NCI-H526 (cell line): Measurements from ENCODE around the gene SMG6.
"Not testable (repeated sequence)": the region's sequence is repeated elsewhere in the genome, so short reads cannot be mapped to it uniquely, and the experiment has no call there.

ENCODE experiments used
- DNase-seq, 2 experiments: peaks; one replicate each; lab custom pipeline; 2025; lab: John Stamatoyannopoulos, UW

Gene SMG6

DNA sequence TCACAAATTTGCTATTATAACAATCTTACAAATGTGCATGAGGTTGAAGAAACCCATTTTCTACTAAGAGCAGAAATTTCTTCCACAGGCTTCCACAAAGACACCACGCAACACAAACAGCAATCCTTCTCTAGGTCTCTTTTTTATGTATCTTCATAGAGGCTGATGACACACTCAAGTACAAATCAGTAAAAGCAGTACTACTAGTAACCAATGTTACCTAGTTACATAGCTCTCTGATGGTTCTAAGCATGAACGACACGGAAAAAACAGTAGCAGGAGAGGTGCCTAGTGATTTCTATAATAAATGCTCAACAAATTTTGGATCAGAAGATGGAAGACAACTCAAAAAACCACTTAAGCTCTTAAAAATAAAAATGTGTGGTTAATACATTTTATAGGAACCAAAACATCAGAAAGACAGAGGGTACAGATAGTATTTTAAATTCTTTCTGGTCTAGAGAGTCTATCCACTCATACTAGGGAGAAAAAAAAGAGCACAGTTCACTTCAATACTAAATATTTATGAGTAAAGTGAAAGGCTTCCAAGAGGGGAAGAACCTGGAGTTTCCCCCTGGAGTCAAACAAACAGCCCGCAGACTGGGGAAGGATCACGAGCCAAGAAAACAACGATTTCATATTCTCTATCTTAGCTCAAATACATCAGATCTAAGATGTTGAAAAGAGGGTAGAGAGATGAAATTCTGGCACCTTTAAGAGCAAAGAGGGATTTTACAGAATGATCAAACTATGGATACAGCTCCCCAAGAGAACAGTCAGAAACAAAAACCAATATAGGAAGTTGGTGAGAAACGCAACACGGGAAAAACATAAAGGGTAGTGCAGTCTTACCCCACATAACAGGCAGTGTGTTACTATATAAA, 40.2 kb downstream of the SMG6 start:
- DNase-seq = no peak

DNA sequence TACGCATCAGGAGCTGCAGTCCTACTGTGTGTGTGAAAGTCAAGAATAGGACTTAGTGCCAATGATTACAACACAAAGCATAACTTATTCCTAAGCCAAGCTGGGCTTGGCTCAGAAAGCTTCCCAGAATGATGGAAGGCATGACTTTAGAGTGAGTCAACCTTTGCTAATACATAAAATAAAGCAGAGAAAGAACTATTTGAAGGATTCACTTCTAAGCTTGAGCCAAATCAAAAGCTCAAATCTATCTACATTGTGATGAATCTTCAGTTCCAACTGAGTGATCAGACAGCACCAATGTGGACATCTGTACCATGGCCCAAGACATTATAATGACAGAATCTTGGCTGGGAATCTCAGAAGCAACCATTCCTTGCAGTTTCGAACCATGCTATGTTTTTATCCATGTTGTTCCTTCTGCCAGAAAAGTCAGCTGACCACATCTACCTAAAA, 41.4 kb downstream of the SMG6 start:
- DNase-seq = no peak

DNA sequence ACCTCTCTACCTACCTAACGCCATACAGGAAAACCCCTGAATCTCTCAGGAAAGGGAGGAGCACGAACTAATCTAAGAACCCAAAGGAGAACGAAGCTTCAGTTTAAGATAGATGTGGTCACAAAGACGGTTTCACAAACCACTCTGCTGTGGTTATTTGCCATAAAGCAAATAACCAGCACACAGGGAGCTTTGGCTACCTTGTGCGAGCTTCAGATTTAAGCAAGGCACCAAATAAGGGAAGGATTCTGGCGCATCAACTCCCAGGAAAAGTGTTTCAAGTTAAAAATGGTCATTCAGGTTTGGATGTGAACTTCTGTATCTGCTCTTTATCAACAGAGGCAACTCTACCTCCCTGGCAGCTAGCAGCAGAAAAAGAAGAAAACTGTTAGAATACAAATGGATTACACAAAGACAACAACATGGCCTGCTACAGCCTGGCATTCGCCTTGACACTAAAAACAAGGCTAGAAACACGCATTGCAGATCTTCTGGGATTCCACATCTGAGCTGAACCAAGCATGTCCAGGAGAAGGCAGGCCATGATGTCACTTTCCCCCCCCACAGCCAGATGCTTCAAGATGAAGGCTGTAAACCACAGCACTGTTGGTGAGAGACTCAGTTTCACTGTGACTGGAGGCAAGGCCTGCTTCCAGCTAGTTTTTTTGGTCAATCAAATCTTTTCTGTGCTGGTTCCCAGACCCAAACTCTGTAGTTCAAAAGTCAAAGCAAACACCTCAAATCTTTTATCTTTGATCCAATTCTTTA, 43.6 kb downstream of the SMG6 start:
- DNase-seq = no peak

DNA sequence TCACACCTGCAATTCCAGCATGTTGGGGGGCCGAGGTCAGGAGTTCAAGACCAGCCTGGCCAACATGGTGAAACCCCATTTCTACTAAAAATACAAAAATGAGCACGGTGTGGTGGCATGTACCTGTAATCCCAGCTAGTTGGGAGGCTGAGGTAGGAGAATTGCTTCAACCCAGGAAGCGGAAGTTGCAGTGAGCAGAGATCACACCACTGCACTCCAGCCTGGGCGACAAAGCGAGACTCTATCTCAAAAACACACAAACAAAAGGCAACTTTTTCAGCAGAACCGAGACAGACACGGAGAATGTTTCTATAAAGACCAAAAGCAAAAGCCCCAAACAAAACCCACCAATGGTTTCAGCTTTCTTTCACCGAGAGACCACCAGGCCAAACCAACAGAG, 44.8 kb downstream of the SMG6 start:
- not testable (repeated sequence) for DNase-seq

DNA sequence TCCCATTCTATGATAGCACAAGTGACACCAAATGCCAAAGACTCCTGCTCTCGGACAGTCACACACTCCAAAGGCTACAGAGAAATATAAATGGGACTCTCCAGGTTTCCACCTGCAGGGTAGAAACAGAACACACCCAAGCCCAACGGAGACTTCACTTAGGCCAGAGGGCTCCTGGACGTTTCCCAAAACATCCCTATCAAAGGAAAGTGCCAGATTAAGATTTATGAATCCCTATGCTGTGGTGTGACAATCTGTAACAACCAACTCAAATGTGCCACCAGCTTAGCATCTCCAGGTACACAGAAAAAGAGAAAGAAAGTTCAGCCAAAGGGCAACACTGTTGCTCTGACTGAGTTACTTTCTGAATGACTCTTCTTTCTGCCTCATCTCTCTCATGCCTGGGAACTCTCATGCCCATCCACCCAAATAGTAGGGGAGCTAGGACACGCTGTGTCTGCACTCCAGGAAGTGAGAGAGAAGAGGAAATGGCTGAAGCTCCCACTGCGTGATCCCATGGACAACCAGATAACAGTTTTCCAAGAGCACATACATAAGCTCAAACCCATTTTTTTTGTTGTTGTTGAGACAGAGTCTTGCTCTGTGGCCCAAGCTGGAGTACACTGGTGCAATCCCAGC, 49.7 kb downstream of the SMG6 start:
- no peak for DNase-seq

DNA sequence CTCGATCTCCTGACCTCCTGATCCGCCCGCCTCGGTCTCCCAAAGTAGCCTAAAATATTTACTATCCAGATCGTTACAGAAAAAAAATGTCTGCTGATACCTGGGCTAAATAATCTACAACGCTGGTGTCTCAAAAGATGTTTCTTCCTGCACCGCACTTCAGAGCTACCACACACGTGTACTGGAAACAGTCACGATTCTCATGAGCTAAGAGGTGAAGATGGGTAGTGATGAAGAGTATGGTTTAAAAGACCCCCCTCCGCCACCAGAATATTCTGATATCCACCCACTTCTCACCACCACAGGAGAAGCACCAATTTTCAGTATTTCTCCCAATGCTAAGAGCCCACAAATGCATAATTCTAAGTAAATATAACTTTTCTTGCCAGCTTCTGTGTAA, 50.2 kb downstream of the SMG6 start:
- DNase-seq = no peak

DNA sequence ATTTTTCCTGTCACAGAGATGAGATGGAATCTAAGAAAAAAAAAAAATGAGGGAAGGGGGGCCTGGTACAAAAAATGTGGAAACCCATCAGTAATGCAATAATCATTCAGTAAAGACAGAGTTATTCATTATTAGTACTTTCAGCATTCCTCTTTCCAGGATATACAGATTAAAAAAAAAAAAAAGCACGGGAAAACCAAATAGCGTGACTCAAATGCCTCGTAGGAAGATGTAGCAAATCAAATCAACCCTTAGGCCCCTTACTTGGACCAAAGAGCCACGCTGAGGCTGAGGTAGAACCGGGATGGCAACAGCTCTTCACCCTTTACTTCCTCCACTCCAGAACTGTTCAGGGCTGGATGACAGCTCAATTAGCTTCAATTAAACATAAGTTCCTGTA, 52.5 kb downstream of the SMG6 start:
- no peak for DNase-seq

DNA sequence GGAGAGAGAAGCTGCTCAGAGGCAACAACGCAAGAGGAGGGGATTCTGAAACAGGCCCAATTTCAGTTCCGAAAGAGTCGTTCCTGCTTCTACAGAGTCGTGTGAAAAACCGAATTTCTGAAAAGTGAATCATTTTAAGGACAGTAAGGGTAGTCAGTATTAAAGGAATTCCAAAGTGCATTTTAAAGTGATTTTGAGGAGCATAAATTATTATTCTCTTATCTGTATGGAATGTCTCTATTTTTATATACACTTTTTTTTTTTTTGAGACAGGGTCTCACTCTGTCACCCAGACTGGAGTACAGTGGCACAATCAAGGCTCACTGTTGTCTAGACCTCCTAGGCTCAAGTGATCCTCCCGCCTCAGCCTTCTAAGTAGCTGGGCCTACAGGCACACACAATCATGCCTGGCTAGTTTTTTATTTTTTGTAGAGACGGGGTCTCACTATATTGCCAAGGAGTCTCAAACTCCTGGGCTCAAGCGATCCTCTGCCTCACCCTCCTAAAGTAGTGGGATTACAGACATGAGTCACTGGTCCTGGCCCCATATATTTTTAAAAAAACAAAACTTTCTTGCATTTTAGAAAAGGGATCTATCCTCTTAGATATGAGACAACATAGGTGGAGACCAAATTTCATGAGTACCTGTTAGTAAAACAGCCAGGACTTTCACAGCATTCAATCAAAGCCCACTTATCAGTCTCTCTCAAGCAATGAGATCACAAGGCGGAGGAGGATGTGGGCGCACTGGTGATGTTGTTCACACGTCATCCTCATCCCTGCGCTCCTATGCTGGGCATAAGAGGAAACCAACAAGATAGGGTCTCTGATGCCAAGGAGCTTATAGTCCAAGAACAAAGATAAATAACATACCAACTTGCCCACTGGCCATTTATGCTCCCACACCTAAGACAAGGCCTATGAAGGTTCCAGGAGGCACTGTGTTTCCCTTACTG, 53.2 kb downstream of the SMG6 start:
- no peak for DNase-seq

DNA sequence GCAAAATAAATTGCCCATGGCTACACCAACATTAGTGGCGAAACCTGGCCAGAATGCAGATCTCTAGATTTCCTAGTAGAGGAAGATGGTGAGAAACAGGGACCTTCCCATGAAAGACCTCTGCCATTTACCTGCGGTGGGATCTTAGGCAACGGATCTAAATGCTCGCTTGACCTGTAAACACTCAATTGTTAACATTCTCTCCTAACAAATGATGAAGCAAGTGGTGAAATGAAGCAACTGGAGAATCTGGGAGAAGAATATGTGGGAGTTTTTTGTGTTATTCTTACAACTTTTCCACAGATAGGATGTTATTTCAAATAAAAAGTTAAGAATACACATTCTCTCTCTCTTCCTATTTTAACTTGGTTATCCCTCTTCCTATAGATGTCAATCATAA, 56.6 kb downstream of the SMG6 start:
- no peak for DNase-seq

DNA sequence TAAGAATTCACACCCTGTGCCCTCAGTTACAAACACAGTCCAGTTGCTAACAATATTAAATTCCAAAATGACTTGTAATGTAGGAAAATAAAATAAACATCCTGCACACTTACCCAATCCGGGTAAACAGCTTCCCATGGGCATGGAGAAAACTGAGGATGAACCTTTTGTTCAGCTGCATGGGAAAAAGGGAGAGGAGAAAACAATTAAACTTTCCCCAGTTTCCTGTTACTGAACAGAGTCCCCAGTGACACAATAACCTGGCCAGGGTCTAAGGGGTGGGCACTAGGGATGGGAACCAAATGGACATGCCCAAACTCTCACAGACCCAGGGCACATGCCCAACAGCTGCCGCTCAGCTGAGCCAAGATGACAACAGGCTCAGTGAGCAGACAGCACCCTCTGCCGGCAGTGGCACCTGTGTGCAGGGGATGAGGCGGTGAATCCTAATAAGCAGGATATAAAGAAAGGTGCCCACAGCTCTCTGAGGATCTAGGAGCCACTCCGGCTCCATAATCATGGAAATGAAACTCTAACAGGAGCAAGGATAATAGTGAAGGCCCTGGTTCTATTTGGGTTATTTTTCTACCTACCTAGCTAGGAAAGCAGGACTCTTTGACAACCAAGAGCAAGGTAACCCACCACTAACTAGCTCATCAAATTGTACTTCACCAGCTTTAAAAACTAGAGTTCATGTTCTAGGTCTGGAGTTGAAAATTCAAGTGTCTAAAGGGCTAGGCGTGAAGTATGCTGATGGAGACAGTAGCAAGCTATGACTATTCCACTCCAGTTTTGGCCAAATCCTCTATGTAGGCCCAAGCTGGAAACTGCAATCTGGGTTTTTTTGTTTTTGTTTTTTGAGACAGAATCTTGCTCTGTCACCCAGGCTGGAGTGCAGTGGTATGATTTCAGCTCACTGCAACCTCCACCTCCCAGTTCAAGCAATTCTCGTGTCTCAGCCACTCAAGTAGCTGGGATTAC, 58.8 kb downstream of the SMG6 start:
- DNase-seq = peak; percentile 7 to 72

DNA sequence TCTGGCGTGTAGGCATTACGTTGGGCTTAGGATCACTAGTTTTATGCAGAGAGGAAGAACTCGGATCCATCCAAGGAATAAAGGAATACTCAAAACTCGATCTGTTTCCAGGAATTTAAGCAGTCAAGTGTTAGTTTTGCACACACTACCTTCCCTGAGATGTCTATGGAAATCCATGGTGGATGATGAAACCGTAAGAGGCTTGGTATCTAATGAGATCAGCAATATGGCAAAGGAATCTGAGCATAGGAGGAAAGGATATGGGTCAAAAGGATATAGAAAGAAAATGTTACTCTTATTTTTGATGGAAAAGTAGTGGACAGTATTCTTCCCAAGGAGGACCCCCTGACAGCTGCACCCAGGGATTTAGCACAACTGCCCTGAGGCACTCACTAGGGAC, 59.6 kb downstream of the SMG6 start:
- no peak for DNase-seq

DNA sequence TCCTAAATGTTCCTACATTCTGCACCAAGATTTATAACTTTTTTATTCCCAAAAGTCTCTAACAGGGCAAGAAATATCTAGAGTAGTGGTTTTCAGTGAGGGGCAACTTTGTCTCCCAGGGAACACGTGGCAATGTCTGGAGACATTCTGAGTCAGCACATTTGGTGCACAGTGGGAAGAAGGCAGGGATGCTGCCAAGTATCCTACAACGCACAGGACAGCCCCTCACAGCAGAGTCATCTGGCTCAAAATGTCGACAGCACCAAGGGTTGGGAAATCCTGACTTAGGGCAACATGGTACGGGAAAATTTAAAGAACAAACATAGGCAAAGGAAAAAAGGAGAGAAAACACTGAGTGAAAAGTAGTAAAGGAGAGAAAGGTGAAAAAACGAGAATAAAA, 61.8 kb downstream of the SMG6 start:
- DNase-seq = no peak

DNA sequence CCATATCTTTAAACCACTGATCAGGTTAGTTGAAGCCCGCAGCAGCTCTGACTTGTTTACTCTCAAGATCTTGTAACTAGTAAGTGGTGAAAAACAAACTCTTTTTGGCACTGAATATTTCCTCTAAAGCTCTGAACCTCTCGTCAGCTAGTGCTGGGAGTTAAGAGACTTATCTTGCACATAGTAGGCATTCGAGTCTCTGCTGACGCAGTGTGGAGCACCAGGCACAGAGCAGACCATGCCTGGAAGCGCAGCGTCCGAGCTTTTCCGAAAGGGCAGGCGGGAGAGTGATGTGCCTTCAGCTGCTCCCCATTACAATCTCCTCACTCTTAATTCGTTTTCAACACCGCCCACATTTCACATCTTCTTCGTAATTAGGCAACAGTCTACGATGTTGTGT, 63.0 kb downstream of the SMG6 start:
- DNase-seq = no peak

DNA sequence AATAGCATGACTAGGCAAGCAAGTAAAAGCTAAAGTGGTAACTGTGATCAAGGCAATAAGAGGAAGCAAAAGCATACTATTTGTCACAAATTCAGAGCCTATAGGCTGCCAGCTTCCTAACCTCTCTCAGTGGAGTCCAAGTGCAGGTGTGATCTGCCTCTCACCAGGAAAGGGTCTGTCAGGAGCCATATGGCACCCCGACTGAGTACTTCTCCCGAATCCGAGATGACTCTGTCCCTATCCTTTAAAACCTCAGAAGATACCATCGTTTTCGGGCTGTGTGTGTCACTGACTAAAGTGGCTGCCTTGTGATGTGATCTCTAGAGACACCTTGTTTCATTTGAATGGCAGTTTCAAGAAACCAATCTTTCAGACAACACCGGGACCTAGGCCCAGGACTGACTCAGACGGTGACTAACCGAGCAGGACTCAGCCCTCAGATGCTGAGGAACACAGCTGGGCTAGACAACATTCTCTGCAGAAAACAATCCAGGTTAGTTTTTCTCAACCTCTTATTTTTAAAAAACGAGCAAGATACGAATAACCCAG, 63.6 kb downstream of the SMG6 start:
- DNase-seq = no peak

DNA sequence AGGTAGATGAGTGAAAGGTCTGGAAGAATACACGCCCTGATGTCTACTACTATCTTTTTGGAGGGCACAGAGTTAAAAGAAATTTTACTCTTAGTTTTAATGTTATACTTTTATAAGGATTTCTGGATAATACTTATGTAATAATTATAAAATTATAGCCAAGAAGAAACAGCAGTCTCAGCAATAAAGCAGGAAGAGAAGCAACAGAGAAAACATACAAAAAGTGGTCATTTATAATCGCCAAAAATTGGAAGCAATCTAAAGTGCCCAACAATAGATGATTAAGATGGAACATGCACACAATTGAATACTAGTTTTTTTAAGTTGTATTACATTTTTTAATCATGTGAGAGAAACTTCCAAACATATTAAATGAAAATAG, 64.4 kb downstream of the SMG6 start:
- DNase-seq = no peak

DNA sequence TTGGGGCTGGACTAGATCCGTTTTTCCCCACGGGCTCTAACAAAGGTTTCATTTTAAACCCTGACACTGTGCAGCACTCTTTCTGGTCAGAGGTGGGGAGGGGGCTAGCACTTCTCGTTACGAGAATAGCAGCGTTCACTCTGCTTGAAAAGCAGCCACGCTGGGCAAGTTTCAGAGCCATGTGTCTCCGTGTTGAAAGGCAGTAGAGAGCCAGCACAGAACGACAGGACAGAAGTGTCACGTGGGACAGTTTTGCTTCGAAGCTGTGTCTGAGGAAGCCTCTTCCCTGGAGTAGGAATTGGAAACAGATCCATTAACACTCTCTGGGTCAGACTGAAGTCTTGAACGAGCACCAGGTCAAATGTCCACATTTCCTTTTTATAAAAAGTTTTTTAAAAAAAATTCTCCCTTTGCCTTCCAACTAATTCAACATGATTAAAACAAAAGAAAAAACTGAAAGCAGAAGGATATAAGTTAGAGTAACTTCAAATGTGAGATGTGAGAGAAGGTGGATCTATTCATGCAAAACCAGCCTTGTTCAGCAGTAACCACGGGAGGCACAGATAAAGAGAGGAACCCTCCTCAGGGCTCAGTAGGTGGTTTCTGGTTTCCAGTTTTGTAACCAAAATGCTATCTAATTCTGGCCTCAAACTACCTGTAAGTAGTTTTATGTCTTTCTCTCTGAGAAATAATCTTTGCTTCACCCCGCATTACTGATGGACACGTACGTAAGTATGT, 65.0 kb downstream of the SMG6 start:
- DNase-seq = no peak

DNA sequence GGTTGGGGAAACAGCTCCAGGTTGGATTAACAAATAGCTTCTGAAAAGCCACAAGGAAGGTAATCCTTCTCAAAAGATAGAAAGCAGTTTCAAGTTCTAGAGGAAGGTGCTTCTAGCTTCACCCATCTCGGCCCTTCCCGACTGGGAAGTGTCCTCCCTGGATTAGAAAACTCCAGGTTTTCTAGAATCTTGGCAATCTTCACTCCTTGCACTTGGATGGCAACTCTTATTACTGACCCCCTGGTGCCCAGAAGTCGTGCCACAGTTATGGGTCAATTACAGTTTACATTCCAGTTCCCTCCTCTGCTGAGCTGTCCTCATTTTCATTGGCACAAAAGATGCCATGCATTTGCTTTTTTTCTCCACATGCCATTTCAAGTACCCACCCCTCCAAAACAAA, 65.6 kb downstream of the SMG6 start:
- DNase-seq = no peak

DNA sequence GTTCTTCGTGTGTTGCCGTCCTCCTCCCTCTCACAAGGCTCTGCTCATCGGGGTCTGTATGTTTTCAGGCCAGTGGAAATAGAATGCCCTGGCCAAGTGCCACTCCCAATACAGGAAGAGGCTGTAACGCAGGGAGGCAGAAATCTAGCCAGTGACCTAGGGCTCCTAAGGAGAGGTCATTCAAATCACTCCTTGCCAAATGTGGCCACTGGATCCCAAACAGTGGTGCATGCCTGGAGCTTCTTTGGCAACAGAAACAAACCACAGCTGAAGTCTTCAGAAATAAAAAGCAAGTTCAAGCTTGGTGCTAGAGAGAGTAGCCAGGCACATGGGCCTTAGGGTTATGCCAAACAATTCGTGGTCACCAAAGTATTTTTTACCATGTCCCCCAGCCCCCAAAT, 66.1 kb downstream of the SMG6 start:
- no peak for DNase-seq

DNA sequence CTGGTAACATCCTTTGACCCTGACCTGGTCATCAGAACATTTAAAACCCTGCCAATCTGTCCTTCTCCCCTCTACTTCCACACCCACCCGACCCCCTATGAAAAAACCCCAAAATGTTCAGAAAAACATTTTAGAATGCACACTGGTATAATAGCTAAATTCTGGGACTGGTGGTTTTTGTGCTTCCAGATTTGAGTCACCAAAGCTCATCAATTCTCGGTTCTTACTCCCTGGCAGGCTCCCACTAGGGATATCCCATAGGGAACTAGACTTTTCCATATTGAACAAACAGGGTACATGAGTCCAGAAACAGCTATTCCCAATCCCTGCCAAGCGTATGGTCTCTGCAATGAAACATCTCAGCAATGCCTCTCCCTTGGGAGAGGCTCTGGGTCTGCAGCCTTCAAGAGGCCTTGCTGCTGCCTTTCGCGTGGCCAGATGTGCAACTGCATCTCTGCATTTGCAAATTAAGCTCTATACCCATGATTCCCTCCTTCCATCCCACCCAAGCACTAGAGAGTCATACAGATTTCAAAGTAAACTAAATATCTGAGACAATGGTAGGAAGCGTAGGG, 67.7 kb downstream of the SMG6 start:
- no peak for DNase-seq
